OCI-M2 (cell line): ENCODE data around the gene ACOD1.

Source experiments
- DNase-seq: peaks from one replicate; lab custom pipeline; 2025; ENCODE audit not compliant: unreplicated experiment; lab: John Stamatoyannopoulos, UW

ACOD1 gene

DNA sequence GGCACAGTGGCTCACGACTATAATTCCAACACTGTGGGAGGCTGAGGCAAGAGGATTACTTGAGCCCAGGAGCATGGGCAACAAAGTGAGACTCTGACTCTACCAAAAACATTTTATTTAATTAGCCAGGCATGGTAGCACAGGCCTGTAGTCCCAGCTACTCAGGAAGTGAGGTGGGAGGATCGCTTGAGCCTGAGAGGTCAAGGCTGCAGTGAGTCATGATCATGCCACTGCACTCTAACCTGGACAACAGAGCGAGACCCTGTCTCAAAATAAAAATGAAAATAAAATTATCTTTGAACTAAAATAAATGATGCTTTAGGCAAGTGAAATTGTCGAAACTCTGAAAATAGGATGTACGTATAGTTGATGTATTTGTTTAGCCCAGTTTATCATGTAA lies 35.4 kb downstream of the ACOD1 start:
- no peak for DNase-seq

DNA sequence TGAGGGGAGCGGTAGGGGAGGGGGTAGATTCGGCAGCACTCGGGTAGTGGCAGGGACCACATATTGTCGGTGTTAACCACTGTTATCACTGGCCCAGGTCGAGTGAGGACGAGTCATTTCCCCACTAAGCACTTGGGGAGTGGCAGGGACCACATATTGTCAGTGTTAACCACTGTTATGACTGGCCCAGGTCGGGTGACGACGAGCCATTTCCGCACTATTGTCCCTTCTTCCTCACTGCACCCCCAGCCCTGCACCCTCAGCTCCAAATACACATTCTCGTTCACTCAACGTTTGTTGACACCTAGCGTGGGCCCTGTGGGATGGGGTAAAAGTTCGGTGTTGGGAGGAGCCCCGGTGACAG lies 43.1 kb downstream of the ACOD1 start:
- DNase-seq, result no peak

DNA sequence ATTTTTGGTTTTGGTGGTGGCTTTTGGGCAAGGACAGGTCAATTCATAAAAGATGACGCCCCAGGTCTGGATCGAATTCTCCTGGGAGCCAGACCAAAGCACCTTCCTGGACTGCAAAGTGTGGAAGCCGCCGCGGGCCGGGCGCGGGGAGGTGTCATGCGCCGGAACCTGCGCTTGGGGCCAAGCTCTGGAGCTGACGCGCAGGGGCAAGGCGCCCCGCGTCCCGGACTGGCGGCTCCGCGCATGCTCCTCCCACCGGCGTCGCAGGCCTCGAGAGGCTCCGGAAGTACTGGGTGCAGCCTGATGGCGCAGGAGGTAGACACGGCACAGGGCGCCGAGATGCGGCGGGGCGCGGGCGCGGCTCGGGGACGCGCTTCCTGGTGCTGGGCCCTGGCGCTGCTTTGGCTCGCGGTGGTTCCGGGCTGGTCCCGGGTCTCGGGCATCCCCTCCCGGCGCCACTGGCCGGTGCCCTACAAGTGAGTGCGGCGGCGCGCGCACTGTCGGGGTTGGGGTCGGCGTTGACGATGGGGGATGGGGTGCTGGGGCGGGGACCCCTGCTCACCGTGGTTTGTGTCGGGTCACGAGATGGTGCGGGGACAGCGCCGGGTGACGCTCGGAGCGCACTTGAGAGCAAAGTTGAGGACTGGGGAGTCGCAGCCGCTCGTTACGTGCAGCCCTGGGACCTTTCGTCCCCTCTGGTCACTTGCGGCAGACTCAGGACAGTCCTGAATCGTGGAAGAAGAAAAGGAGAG lies 43.7 kb downstream of the ACOD1 start, which contains the start of gene CLN5:
Gene CLN5, plus strand, starts transcription at position 286 of the 752 bp plus-strand sequence. Its CDS starts 18 bp downstream, at position 304.
- DNase-seq, result no peak

DNA sequence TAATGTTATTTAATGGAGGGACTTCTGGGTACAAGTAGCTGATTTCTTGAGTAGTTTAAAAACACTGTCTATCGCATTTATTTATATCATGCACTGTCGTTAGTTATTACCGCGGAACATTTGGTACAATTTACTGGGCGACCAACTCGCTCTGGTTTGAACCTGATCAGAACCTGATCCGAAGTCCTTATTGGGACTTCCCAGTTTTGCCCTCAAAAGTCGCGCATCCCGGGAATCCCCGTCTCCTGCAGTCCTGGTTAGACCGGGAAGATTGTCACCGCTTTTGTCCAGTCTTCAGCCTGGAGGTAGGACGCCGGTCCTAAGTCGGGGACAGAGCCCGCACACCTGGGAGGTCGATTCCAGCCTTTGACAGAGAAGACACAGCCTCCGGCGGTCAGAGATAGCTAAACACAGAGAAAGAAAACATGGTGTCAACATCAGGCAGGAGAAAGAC lies 44.3 kb downstream of the ACOD1 start:
- no peak for DNase-seq

DNA sequence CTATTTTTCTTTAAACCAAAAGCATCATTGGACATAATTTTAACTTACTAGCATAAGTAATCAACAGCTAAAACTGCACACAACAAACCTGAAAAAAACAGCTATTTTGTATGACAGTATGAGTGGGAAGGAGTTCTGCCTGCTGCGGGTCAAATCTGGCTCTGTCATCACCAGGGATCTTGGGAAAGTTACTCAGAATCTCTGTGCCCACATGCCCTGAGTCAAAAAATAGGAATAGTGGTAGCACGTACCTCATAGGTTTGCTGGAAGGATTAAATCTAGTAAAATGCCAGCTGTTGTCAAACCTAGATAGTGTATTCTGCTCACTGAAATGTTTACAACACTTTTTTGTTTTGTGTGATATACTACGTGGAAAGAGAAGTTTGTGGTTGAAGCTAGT lies 44.7 kb downstream of the ACOD1 start:
- DNase-seq, result no peak

DNA sequence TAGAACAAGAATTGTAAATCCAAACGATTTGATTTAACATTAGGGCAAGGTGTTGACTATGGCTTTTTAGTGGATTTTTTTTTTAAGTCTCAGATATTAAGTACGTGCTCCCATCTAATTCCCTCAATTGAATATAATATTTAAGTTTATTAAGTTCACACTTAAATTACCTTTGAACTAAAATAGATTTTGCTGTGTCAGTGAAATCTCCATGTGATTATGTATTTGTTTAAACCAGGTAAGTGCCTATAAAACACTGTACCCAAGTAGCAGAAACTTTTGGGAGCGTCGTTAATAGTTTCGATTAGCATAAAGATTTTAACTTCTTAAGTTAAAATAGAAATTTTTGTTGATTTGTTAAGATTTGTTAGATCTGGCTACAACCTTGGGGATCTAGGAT lies 45.2 kb downstream of the ACOD1 start:
- DNase-seq, result no peak

GRCh38 chr13:76994281-76994680 lies 46.0 kb downstream of the ACOD1 start:
- no peak for DNase-seq

DNA sequence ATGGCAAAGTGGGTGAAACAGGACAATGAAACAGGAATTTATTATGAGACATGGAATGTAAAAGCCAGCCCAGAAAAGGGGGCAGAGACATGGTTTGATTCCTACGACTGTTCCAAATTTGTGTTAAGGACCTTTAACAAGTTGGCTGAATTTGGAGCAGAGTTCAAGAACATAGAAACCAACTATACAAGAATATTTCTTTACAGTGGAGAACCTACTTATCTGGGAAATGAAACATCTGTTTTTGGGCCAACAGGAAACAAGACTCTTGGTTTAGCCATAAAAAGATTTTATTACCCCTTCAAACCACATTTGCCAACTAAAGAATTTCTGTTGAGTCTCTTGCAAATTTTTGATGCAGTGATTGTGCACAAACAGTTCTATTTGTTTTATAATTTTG lies 52.2 kb downstream of the ACOD1 start:
- no peak for DNase-seq

- DNase-seq, result no peak
These were observed 53.2 kb downstream of the ACOD1 start for GRCh38 chr13:77001540-77001939.

DNA sequence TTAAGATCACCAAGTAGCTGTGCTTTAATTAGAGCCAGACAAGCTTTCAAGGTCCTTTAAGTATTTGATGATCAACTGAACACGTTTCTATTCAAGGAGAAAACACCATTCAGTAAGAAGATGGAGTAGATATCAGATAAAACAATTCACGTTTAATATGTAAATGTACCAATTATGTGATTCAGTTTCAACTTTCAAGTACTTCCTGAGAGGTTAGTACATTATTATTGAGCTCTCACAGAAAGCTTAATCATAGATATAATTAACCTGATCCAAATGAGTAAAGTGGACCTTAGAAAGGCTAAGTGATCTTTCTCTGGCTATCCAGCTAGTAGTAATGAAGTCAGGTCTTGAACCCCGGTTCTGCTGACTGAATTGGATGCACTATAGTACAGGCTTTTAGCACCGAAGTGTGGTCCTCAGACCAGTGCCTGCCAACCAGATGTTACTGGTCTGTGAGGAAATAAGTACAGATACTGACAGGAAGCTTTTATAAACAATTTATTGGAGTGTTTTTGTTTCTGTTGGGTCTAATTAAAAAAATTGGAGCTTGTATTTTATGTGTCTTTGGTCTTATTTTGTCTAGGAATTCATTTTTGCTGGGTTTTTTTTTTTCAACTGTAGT lies 53.8 kb downstream of the ACOD1 start:
- no peak for DNase-seq

GRCh38 chr13:77002590-77003190 lies 54.4 kb downstream of the ACOD1 start:
- DNase-seq, result no peak
